HG03025 (cell line): ENCODE results near the gene POLR2L.

Experiments used
- ATAC-seq: cut with Tn5 transposase; IDR thresholded peaks from one replicate; pipeline ENCODE4 v1.9.1; 2021; ENCODE audit warnings: mild to moderate bottlenecking, moderate library complexity; ENCODE audit not compliant: unreplicated experiment, low FRiP score

The POLR2L gene

DNA sequence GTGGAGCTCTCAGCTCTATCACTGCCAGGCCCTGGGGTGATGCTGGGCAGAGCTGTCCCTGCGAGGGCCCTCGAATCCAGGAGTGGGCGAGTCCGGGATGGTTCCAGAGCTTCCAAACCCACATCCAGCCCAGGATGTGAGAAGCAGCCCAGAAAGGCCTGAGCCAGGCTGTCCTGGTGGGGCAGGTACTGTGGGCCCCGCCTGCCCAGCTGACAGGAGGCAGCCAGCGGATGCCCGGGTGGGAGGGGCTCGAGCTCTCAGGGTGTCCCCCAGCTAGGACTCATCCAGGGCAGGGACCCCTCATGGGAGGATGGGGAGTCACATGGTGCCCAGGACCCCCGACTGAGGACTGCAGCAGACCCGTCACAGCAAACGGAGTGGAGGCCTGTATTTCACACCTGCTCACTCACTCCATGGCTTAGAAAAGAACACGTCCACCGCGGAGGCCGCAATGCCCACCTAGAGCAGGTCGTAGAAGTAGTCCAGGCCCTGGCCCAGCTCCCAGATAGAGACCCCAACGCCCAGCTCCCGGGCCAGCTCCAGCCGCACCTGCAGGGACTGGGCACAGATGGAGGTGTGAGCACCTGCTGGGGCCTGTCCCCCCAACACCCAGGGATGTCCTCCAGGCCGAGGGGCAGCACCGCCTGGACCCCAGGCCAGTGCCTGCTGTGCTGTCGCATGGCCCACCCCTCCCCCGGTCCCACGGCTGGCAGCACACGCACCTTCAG, 27.2 kb upstream of the POLR2L start:
- ATAC-seq: no peak

DNA sequence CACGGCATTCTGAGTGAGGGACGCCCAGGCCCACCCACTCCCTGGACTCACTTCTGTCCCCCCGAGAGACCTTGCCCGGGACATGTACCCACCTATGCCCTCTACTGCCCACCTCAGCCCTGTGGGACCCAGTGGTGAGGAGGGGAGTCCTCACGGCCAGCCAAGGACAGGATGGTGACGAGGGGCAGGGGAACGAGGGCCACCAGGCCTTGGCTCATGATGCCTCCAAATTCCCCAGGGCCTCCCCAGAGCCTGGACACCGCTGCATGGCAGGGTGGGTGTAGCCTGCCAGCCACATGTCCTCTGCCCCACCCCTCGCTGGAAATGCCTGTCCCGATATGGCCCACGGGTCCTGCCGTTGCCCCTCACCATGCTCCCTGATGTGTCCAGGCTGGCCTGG, 26.5 kb upstream of the POLR2L start:
- no peak for ATAC-seq

DNA sequence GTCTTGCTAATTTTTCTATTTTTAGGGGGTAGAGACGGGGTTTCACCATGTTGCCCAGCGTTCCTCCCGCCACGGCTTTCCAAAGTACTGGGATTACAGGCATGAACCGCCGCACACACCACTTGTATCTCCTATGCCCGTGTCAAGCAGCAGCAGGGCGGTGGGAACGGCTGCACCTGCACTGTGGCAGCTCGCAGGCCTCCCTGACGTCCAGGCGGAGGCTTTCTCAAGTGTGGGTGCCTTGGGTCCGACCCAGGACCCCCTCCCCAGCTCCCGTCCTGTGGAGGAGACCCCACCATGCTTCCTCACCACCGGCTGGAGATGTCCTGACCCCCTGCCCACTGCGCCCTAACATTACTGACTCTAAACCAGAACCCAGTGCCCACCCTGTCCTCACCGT, 26.1 kb upstream of the POLR2L start:
- no peak for ATAC-seq

DNA sequence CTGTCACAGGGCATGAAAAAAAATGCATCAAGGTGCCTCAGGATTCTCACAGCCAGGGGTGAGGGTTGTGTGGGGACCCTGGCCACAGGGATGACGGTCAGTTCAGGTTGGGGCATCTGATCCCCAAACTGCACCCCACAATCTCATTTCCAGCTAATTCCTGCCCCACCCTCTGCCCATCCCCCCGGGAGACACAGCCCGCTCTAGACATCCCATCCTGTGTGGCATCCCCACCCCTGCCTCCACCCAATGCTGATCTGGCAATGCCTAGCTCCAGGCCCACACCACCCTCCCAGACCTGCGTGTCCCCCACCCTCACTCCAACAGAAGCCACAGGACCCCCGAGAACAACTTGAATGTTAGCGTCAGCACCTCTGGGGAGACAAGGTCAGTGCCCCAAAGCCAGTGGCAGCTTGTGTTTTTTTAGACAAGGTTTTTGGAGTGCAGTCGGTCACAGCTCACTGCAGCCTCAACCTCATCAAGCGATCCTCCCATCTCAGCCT, 25.6 kb upstream of the POLR2L start:
- ATAC-seq: no peak

DNA sequence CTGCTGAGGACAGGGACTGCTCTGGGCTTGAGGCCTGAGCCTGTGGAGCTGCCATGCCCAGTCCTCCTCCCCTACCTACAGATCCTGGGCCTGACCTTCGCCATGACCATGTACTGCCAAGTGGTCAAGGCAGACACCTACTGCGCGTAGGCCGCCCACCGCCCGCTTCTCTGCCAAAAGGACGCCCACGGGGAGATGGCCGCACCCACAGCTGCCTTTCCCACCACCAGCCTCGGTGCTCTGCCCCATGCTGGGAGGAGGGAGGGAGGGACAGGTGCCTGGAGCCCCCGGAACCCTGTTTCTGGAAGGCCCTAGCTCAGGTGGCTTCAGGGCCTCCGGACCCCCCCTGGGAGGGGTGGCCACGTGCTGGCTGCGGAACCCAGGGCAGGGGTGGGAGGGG, 24.2 kb upstream of the POLR2L start:
- no peak for ATAC-seq

DNA sequence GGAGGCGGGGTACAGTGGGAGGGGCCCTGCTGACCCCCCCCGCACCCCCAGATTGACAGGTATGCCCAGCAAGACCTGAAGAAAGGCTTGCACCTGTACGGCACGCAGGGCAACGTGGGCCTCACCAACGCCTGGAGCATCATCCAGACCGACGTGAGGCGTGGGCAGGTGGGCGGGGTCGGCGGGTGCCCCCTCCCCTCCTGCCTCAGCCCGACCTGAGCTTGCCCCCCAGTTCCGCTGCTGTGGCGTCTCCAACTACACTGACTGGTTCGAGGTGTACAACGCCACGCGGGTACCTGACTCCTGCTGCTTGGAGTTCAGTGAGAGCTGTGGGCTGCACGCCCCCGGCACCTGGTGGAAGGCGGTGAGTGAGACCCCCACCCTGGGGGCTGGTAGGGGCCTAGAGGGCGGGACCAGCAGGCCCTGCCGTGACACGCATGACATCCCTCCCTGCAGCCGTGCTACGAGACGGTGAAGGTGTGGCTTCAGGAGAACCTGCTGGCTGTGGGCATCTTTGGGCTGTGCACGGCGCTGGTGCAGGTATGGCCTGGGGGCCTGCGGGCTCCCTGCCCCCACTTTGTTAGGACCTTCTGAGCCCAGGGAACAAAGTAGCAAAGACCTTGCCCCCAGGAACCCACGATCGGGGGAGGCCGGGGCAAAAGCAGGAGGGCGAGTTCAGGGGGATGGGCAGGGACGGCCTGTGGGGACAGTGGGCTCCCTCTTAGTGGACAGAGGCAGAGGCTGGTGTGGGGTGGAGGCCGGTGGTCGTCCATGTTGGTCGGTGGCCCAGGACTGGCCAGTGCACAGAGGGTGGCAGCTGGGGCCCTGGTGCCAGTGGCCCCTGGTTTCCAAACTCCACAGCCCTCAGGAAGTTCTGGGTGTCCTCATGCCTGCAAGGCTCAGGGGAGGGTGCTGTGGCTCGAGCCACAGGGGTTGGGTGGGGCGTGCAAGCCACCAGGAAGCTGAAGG, 23.4 kb upstream of the POLR2L start:
- no peak for ATAC-seq

DNA sequence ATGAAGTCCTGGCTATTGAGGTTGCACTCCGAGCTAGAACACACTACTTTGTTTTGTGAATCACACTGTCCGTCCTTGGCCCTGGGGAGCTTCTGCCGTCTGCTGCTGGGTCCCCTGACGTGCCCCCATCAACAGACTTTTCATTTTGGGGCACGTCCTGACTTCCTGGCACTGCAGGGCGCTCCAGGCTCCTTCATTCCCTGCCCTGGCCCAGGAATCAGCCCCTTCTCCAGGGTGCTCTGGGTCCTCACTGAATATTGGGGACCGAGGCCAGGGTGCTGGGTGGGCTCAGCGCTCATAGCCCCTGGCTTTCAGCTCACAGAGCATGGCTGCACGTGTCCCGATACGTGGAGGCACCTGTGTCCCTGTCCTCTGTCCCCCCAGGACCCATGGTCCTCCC, 22.6 kb upstream of the POLR2L start:
- ATAC-seq: no peak

DNA sequence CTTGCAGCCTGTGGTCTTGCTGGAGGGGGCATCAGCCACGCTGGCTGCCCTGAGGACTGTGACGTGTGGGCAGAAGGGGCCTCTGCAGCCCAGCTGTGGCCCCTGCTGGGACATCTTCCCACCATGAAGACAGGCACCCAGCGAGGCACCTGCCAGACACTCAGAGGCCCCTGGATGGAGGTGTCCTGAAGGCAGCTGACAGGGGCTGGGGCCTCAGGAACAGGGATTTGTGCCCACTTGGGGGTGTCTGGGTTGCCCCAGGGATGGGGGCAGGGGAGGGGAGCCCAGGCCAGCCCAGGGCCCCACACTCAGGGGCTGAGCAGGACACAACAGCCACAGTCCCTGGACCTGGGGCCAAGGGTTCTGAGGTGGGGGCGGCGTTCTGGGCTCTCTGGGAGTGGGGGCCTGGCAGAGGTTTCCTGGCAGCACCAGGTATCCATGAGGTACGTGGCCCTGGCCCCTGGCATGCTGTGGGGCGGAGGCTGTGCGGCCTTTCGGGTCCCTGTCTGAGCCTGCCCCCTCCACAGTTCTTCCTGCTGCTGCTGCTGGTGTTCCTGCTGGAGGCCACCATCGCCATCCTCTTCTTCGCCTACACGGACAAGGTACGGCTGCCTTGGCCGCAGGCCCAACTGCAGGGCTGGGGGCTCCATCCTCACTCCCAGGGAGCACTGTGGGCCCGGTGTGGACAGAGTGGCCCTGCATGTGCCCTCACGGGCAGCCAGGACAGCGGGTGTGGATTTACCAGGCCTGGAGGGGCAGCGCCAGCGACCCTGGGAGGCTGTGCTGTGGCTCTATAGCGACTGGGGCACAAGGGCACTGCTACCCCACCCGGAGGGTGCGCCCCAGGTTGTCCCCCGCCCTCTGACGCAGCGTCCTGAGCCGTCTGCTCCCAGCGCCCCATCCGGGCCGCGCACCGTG, 21.8 kb upstream of the POLR2L start:
- no peak for ATAC-seq

DNA sequence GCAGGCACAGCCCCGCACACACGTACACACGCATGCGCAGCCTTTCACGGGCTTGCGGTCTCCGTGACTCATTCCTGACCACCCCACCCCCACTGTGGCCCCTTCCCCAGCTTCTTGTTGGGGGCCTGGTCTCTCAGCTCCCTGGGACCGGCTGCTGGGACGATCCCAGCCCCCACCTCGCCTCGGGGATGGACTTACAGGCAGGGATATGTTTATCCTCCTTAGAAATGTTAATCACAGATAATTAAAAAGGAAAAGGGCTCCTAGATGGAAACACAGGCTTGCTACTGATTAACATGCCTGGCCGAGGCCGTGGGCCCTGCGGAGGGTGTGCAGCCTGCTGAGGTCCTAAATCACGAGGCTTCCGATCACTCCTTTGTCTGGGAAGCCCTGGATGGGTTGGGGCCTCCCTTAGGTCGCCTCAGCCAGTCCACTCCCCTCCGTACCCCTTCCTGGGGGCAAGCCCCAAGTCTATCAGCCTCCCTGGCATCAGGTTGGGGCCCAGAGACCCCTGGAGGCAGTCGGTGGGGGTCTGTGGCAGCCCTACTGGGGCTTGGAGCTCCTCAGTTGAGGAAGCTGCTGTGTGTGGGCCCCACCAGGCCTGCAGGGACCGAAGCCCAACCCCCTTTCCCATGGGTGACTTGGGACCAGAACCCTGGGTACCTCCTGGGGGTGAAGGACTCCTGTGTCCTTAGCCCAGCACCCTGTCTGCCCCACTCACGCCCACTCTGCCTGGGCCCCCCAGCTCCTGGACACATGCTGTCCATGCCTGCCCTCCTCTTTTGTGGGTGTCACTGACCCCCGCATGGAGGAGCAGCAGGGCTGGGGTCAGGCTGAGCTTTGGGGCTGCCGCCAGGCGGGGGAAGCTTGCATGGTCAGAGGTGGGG, 20.9 kb upstream of the POLR2L start:
- ATAC-seq: no peak

DNA sequence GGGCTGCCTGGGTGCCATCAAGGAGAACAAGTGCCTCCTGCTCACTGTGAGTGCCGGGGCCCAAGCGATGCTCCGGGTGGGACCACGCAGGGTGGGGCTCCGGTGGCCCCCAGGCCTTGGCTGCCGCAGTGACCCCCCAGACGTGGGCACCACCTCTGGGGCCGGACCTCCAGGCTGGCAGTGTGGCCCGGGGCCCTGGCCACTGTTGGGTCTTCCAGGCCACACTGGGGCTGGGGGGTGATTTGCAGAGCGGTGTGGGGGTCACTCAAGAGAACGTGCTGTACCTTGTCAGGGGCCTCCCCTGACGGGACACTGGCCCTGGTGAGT, 20.3 kb upstream of the POLR2L start:
- no peak for ATAC-seq

DNA sequence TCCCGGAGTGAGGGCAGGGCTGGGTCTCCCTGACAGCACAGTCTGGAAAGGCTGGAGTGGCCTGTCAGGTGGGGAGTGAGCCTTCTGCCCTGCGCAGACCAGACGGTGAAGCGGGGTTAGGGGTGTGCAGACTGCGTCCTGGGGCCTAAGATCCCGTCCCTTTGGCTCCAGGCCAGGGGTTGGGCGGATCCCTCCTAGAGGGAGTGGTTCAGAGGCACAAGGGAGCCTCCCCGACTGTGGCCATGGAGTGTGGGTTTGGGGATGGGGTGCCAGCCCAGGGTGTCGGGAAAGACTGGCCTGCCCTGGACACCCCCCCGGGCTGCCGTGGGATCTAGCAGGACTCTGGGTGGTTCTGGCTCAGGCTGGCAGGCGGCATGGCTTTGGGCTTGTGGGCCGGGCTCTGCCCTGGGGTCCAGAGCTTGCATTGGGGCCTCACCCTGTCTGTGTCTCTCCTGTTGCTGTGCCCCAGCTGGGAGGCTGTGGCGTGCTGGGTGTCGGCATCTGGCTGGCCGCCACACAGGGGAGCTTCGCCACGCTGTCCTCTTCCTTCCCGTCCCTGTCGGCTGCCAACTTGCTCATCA, 19.8 kb upstream of the POLR2L start:
- no peak for ATAC-seq

DNA sequence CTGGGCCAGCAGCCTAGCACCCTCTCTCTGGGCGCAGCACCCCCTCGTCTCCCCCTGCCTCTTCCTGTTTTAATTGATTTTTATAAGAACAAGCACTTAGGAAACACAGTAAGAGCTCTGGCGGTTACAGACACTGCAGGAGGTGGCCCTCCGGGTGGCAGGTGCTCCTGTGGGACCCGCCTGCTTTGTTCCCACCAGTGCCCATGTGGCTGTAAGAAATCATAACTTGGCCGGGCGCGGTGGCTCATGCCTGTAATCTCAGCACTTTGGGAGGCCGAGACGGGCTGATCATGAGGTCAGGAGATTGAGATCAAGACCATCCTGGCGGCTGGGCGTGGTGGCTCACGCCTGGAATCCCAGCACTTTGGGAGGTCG, 18.8 kb upstream of the POLR2L start:
- ATAC-seq: no peak

DNA sequence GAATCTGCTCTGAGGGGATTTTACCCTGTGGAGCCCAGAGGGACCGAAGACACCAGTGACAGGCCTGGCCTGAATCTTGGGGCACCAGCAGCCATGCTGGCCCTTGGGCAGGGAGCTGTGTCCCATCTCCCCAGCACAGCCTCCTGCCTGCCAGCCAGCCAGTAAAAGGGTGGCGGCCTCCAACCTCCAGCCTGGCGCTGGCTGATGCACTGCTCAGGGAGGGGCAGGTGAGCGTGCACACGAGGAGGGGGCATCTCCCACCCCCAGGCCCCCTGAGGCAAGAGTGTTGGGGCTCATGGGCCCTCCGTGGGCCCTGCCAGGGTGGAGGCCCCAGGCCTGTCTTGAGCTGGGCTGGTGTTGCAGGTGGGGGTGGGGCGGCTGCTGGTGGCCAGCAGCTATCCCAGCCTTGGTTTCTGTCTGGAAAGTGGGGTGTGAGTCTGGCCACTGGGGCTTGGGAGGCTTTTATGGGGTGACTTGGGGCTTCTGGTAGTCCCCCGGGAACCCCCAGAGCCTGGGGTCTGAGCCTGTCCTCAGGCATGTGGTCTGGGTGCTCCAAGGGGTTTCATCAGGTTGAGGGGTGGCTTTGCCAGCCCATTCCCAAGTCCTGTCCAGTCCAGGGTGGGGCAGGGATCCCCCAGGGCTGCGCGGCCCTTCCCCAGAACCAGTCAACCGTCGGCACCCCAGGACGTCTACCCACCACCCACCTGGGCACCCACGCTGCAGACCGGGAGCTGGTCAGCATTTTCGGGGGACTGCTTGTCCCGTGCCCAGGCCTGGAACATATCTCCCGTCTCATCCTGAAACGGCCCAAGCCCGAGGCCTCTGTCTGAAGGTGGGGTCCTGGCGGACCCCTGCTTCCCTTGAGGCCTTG, 18.1 kb upstream of the POLR2L start:
- no peak for ATAC-seq

DNA sequence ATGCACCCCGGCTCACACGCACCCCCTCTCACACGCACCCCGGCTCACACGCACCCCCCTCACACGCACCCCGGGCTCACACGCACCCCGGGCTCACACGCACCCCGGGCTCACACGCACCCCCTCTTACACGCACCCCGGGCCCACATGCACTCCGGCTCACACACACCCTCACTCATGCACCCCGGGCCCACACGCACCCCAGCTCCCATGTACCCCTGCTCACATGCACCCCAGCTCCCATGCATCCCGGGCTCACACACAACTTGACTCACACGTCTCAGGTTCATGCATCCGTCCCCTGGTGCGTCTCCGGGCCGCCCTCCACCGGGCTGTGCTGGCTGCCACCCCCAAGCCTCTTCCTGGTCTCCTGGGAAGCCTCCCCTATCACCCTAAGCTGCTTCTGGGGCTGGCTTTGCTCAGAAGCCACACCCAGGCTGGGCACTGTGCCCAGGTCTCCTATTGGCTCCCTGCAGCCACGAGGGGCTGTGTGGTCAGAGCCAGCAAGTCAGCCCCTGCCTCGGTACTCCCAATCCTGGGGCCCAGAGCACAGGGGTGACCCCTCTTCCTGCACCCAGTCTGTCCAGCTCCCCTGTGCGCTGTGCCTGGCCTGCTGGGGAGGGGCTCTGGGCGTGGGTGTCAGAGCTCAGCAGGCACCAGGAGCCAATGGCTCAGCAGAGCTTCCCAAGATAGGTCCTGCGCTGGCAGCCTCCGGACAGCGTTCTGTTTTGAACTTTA, 17.2 kb upstream of the POLR2L start:
- no peak for ATAC-seq

DNA sequence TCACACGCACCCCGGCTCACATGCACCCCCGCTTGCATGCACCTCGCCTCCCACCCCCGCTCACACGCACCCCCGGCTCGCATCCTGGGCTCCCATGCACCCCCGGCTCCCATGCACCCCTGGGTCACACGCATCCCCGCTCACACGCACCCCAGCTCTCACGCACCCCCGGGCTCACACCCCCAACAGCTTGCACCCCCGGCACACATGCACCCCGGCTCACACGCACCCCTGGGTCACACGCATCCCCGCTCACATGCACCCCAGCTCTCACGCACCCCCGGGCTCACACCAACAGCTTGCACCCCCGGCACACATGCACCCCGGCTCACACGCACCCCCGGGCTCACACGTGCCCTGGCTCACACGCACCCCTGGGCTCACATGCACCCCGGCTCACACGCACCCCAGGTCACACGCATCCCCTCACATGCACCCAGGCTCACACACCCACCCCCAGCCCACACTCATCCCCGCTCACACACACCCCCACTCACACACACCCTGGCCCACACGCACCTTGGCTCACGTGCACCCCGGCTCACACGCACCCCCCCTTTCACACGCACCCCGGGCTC, 16.5 kb upstream of the POLR2L start:
- ATAC-seq: no peak

DNA sequence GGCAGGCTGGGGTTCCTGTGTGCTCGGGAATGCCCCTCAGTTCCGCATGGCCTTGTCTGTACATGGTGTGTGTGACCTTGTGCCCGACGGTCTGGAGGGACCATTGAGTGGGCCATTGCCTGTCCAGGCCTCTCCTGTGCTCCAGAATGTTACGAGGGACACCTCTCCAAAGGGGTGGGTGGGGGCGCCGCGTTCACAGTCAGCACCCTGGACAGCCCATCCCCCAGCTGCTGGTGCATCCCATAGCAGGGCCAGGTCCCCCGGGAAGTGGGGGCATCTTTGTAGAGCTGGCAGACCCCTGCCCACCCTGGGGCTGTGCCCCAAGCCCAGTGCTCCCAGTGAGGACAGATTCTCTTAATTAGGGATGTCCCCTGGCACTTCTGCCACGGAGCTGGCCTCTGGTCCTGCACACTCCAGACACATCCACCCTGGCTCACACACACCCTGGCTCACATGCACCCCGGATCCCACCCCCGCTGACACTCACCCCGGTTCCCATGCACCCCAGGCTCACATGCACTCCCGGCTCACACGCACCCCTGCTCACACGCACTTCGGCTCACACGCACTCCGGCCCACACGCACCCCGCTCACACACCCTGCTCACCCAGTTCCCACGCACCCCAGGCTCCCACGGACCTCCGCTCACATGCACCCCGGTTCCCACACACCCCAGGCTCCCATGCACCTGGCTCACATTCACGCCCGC, 15.9 kb upstream of the POLR2L start:
- ATAC-seq: no peak

DNA sequence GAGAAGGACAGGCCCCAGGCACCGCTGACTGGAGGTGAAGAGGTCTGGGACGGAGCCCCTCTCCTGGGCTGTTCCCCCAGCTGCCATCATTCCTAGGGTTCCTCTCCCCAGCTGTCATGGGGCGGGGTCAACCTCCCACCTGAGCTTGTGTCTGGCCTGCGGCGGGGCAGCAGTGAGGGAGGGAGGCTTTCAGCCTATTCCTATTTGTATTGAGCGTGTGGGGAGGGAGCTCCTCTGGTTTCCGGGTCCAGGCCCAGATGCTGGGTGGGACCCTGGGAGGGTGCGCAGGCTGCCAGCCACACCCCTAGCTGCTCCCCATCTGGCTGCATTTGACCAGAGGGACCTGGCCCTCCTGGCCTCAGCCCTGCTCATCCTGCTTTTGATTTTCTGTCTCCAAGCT, 14.1 kb upstream of the POLR2L start:
- ATAC-seq: no peak
